ENCODE data around the gene CYP51A1. TPM values are rescaled to one million over a fixed set of nuclear protein-coding genes. Genes with fewer than 3 reads are reported as not detected.
A peak's percentile ranks its signal among the peaks of the same experiment; 100 is the strongest.

The CYP51A1 gene
- total RNA-seq, 1 experiment from 2014 or later: 52.3 TPM

DNA sequence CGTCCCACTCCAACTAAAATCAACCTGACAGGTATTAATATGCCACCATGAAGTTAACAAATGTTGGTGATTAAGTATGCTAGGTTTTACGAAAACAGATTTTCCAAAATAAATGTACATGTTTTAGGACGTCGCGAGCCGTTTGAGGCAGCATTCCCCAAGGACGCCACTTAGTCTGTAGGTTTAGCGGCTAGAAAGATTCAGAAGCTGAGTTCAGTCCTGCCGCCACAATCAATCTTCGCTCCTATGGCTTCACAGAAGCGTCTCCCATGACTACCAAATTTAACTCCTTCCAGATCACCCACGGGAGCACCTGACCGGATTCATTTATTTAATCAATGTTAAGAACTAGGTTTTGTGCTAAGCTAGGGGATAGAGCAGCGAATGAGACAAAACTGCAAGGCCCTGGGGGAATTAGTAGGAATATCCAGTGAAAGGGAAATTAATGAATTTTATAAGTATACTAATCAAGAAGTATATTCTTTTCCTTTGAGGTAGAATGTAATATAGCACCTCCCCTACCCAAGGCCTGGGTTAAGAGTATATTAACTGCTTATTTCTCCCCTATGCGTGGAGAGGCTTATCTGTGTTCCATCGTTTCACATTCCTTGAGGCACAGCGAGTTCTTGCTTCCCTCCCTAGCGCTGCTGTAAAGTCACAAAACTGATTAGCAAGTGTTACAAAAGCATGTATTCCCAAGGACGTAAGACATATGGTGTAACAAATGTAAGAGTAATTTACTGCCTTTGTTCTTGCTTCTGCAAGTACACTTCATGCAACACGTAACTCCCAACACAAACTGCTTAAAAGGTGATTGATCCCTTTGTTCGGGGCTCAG lies 994 bp upstream of the CYP51A1 start:
- intact Hi-C loops (cut with micrococcal nuclease): no loop called here
- TSS peak; percentile 92 for BruUV-seq (replicated peaks)

DNA sequence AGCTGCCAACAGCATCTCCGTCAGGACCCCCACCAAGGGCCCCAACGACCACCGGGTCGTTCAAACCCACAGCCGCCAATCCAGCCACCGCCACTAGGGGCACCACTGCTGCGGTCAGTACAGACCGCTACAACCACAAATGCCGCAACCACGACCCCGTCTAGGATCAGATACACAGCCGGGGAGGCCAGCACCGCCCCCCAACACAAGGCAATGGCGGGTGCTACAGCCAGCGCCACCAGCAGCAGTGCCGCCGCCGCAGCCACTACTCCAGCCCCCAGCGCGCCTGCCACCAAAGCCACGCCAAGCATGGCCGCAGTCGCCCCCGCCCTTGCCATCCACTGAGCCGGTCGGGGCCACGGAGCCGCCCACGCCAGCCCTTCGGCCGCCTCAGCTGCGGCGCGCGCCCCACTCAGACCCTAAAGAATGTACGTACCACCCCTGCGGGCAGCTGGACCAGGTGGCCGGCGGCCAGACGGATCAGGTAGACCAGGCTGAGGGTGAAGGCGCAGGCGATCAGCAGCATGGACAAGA lies 473 bp downstream of the CYP51A1 start:
- DNase-seq (peak; percentile 41), ATAC-seq (peak; percentile 48)
- no peak for TF ChIP-seq EZH2phosphoT487 (IDR thresholded peaks at IDR 0.05; ENCODE audit: borderline replicate concordance, low read length)
- TF ChIP-seq, protein P1, sequence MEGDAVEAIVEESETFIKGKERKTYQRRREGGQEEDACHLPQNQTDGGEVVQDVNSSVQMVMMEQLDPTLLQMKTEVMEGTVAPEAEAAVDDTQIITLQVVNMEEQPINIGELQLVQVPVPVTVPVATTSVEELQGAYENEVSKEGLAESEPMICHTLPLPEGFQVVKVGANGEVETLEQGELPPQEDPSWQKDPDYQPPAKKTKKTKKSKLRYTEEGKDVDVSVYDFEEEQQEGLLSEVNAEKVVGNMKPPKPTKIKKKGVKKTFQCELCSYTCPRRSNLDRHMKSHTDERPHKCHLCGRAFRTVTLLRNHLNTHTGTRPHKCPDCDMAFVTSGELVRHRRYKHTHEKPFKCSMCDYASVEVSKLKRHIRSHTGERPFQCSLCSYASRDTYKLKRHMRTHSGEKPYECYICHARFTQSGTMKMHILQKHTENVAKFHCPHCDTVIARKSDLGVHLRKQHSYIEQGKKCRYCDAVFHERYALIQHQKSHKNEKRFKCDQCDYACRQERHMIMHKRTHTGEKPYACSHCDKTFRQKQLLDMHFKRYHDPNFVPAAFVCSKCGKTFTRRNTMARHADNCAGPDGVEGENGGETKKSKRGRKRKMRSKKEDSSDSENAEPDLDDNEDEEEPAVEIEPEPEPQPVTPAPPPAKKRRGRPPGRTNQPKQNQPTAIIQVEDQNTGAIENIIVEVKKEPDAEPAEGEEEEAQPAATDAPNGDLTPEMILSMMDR (conservative IDR thresholded peaks at IDR 0.05; ENCODE audit: low read depth, low read length): peak; percentile 87
- TF ChIP-seq EZH2 (IDR thresholded peaks at IDR 0.05; ENCODE audit: low read length, unreplicated experiment): no peak
- CTCF ChIA-PET: no interaction called here
- H3K9ac ChIP-seq (ENCODE audit: low read length): peak overlapping the region; percentile 96
- intact Hi-C loops (cut with micrococcal nuclease): loop anchor here (1.0 kb wide), 1 partner anchor 313 kb away; the partner anchor contains the start of gene GATAD1
- peaks cover 18% of the 10 kb centered on the region; the same call in 1 of the 2 replicates for H3K36me3 ChIP-seq (ENCODE audit: low read depth, low read length)
- peak overlapping the region; percentile 82 for H3K4me3 ChIP-seq (ENCODE audit: low read length)
- no peaks in the 10 kb centered on the region for H3K9me2 ChIP-seq (replicated peaks; ENCODE audit: low read length)
- BruUV-seq (replicated peaks): no TSS peak
- POLR2A ChIA-PET (ENCODE audit: unreplicated experiment): no interaction called here
- no peaks in the 10 kb centered on the region for H3K9me3 ChIP-seq (ENCODE audit: low read length)
- peaks cover 47% of the 10 kb centered on the region for H3K79me2 ChIP-seq (ENCODE audit: low read length)
- H3K4me2 ChIP-seq (ENCODE audit: low read length): peak overlapping the region; percentile 95
- H3K4me1 ChIP-seq (ENCODE audit: insufficient read depth, low read length): peaks cover 22% of the 10 kb centered on the region; the same call in 1 of the 2 replicates
- peak overlapping the region; percentile 96 for H2AFZ ChIP-seq (ENCODE audit: low read length)
- peaks cover 28% of the 10 kb centered on the region for H4K20me1 ChIP-seq (ENCODE audit: low read length)
- peak overlapping the region; percentile 88 for H3K27ac ChIP-seq (ENCODE audit: low read length)
- H3F3A ChIP-seq (ENCODE audit: low read length, unreplicated experiment): no peaks in the 10 kb centered on the region
- no peaks in the 10 kb centered on the region for H3K27me3 ChIP-seq (ENCODE audit: low read length)

More for the DNA sequence above, 994 bp upstream of the CYP51A1 start:
- Histone ChIP-seq H3K79me2 (ENCODE audit: low read length) (peaks cover 40% of the 10 kb centered on the region), H3K9ac (ENCODE audit: low read length) (peak overlapping the region; percentile 96), H3K9me3 (ENCODE audit: low read length) (no peaks in the 10 kb centered on the region), H3K27me3 (ENCODE audit: low read length) (no peaks in the 10 kb centered on the region), H3K4me3 (ENCODE audit: low read length) (peak overlapping the region; percentile 82), H2AFZ (ENCODE audit: low read length) (peak overlapping the region; percentile 96), H3K4me1 (ENCODE audit: insufficient read depth, low read length) (peaks cover 22% of the 10 kb centered on the region; the same call in 1 of the 2 replicates), H3K9me2 (replicated peaks; ENCODE audit: low read length) (no peaks in the 10 kb centered on the region), H3K27ac (ENCODE audit: low read length) (peak overlapping the region; percentile 88), H4K20me1 (ENCODE audit: low read length) (peaks cover 24% of the 10 kb centered on the region), H3K4me2 (ENCODE audit: low read length) (peak overlapping the region; percentile 95), H3F3A (ENCODE audit: low read length, unreplicated experiment) (no peaks in the 10 kb centered on the region), H3K36me3 (ENCODE audit: low read depth, low read length) (peaks cover 9% of the 10 kb centered on the region; the same call in 1 of the 2 replicates)
- ChIA-PET CTCF (no interaction called here), POLR2A (ENCODE audit: unreplicated experiment) (interaction anchor here (0.6 to 0.7 kb wide), 2 partner anchors 359 to 1397 kb away, joined by 3 to 4 read pairs; no protein-coding TSS in a partner anchor)
- DNase-seq: peak; percentile 19
- TF ChIP-seq, protein P1 (conservative IDR thresholded peaks at IDR 0.05; ENCODE audit: low read depth, low read length): no peak
- TF ChIP-seq EZH2 (IDR thresholded peaks at IDR 0.05; ENCODE audit: low read length, unreplicated experiment): no peak
- no peak for TF ChIP-seq EZH2phosphoT487 (IDR thresholded peaks at IDR 0.05; ENCODE audit: borderline replicate concordance, low read length)
- peak; percentile 5 for ATAC-seq

Data from PC-3 (cell line).